Measurements from ENCODE around the gene RTL1. TPM values are rescaled to one million over a fixed set of nuclear protein-coding genes. Genes with fewer than 3 reads are reported as not detected.

Gene RTL1
- total and polyA plus RNA-seq, 2 of the 8 experiments (the other 6 are each of a cell fraction or from before 2014, with no cell fraction given): not detected

DNA sequence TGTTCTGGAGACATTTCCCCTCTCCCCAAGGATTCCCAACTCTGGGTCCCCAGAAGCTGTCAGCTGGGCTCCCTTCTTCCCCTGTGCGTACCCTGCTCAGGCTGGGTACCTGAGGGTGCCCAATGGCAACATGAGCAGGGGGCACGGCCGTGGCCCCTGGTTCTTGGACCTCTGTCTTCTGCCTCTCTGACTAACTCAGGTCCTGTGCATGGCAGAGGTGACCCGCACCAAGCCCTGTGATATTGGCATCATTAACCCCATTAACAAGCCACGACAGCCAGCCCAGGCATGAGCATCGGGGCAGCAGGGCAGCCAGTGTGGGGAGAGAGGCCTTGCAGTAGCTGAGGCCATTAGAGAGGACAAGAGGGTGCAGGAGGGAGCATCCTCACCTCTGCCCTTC, 28.4 kb downstream of the RTL1 start (continued):
- TF ChIP-seq NANOG (IDR thresholded peaks at IDR 0.05; ENCODE audit: insufficient read depth, low read depth, low read length, poor library complexity, severe bottlenecking) (no peak), HDAC2 (IDR thresholded peaks at IDR 0.05; ENCODE audit: borderline replicate concordance in 1 of 2, low read depth in 2 of 2, low read length in 2 of 2) (no peak), RXRA (IDR thresholded peaks at IDR 0.05; ENCODE audit: insufficient read depth, low read depth, low read length) (no peak)

Data from H1 (cell line).